ENCODE results near the gene ADD2.
"Not testable (repeated sequence)": the region's sequence is repeated elsewhere in the genome, so short reads cannot be mapped to it uniquely, and the experiment has no call there.

ADD2 gene

DNA sequence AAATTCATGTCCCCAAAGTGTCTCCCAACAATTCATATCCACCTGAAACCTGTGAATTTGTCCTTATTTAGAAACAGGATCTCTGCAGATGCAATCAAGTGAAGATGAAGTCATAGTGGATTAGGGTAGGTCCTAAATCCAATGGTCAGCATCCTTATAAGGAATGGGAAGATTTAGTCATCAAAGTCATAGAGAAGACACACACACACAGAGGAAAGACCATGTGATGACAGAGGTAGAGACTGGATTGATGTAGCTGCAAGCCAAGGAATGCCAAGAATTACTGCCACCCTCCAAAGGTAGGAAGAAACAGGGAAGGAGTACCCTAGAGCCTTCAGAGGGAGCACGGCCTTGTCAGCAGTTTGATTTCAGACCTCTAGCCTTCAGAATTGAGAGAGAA is 17.7 kb downstream of the ADD2 start:
- DNase-seq, result no peak

DNA sequence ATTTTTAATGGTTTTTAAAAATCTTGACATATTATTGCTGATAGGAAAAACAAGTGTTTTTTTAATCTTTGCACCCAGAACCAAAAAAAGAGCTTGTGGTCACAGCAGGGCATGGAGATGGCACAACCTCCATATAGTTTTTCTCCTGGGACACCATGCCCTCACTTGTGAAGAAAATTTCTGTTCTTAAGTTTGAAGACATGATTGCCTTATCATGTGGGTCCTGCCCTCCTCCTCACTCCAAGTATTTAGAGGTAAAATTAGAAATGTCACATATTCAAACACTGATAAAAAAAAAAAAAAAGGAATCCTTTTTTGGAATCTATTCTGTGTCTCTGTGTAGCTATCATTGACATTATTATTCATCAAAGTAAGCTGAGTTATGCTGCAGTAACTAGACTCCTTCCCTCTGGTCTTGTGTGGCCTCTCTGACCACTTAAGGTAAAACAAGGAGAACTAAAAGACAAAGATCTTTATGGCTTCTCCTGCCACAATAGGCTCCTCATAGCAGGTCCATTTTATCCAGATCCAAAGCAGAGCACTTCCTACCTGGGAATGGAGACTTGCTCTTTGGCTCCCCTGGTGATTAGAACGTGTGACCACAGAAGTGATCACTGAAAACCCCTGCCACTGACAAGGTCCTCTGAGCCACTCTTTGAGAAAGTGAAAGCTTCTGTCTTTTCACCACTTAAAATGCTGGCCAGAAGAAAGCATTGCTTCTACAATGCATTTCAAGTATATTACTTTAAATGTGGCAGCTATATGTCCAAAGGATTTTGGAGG is 19.8 kb downstream of the ADD2 start:
- no peak for DNase-seq

- DNase-seq, result no peak
Observed at GRCh38 chr2:70747284-70747683, 20.7 kb downstream of the ADD2 start.

DNA sequence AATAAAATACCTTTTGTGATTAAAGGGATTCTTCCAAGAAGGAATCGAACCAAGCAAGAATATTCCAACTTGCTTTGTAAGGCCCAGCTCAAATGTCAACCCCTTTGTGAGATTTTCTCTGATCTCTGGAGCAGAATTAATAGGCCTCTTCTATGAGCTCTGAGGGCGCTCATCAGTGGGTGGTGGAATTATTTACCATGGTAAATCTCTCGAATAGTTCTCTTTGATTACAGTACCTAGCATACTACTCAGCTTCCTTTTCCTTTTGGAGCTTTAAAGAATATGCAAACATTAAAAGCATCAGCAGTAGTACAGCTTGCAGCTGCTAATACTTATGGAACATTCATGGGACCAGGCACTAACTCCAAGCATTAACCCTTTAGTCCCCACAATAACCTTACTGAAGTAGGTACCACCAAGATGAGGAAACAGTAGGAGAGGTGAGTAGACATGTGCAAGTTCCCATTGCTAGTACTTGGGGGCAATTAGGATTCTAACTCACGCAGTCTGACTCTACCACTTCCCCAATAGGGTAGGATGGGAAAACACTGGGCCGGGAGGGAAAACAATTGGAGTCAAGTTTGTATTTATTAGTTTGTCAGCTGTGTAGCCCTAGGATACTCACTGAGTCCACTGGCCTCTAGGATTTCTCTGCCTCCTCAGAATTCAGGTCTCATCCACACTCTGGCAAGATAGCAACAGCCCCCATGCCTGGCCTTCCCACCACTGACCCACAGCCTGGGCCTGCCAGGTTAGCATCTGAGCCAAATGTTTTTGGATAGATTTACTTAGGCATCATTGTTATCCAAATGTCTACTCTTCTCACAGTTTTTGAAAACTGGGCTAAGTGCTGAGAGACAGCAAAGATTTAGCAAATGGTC is 21.7 kb downstream of the ADD2 start:
- DNase-seq, result no peak

GRCh38 chr2:70745276-70745825 is 22.6 kb downstream of the ADD2 start:
- DNase-seq, result no peak

- no peak for DNase-seq
Observed at GRCh38 chr2:70744397-70744796, 23.6 kb downstream of the ADD2 start.

GRCh38 chr2:70743677-70744076 is 24.3 kb downstream of the ADD2 start:
- DNase-seq, result no peak

- no peak for DNase-seq
Observed at GRCh38 chr2:70743068-70743467, 24.9 kb downstream of the ADD2 start.

DNA sequence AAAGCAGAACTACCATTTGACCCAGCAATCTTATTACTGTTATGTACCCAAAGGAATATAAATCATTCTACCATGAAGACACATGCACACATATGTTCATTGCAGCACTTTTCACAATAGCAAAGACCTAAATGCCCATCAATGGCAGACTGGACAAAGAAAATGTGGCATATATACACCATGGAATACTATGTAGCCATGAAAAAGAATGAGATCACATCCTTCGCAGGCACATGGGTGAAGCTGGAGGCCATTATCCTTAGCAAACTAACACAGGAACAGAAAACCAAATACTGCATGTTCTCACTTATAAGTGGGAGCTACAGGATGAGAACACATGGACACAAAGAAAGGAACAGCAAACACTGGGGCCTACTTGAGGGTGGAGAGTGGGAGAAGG is 28.5 kb downstream of the ADD2 start:
- not testable (repeated sequence) for DNase-seq

GRCh38 chr2:70738159-70738558 is 29.8 kb downstream of the ADD2 start:
- no peak for DNase-seq

GRCh38 chr2:70735071-70735470 is 32.9 kb downstream of the ADD2 start:
- no peak for DNase-seq

GRCh38 chr2:70733646-70734180 is 34.3 kb downstream of the ADD2 start:
- DNase-seq, result no peak

DNA sequence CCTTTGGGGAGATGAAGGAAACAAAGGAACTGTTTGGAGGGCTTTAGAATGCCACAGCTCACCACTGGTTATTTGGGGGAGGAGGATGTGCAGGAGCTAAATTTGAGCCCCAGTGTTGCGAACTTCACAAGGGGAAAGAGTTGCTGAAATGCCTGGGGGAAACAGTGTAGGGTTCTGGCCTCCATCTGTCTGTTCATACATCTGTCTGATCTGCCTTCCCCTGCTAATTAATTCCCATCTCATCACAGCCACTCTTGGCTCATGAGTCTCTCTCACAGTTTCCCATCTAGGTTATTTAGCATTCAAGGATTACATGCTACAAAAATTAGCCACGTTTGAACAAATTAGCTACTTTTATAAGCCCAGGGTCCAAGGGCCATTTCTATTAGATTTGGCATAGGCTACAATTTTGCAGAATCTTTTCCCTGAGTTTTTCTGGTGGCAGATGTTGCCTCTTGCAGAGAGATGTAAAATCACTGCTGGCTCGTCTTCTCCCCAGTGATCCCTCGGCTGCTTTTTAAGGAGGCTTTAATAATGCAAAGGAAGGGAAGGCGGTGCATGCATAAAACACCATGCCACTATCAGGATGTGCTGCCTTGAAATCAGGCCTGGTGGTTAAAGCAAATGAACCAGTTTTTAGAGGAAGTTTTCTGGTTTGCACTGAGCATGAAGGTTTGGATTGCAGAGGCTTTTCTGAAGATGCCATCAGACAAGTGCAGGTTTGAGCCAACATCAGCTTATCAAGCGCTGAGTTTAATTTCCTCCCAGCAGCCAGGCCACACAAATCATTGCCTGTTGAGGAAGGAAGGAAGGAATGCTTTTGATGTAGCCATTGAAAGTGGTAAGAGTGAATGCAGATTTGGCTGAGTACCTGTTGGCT is 35.0 kb downstream of the ADD2 start:
- DNase-seq, result no peak

GRCh38 chr2:70730730-70731129 is 37.3 kb downstream of the ADD2 start:
- no peak for DNase-seq

GRCh38 chr2:70729647-70730046 is 38.4 kb downstream of the ADD2 start:
- DNase-seq, result no peak

DNA sequence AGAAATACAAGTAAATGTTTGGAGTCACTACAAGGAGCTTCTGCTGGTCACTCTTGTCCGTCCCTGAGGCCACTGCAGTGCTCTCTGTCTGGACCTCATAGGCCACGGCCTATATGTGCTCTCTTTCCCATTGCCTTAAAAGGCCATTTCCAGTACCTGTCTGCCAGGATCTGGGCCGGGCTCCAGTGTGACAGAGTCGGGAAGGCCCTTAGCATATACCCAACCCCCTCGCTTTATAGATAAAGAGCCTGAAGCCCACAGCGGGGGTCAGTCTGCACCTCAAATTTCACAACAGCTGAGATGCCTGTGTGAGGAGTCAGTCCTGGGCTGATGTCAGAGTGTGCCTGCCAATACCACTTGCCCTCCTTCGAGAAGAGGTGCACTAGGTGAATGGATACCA is 39.9 kb downstream of the ADD2 start:
- DNase-seq, result no peak

DNA sequence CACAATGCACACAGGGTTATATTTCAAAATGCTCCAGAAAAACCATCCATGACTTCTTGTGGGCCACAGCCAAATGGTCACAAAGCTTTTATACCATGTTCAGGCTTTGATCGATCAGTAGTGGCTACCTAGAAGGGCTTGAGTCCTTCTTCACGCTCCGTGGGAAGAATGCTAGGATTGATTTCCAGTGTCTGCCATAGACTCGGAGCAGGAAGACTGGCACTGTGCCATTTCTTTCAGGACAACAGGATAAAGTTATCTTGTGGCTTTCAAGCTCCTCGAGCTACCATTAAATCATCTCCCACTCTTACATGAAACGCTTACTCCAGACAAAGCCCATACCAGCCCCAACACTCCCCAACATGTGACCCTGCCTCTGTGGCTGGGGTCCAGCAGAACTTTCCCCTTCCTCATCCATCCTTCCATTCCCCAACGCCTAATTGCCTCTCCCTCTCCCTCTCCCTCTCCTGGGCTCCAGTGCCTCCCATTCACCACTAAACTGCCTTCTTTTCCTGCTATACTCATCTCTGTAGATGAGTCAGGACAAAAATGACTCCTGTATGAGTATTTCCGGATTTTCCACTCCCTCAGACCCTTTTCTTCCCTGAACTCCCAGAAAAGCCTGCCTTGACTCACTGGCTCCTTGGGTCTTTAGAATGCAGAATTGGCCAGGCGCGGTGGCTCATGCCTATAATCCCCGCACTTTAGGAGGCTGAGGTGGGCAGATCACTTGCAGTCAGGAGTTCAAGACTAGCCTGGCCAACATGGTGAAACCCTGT is 40.9 kb downstream of the ADD2 start:
- no peak for DNase-seq

- DNase-seq, result no peak
Observed at GRCh38 chr2:70725505-70725904, 42.5 kb downstream of the ADD2 start.

DNA sequence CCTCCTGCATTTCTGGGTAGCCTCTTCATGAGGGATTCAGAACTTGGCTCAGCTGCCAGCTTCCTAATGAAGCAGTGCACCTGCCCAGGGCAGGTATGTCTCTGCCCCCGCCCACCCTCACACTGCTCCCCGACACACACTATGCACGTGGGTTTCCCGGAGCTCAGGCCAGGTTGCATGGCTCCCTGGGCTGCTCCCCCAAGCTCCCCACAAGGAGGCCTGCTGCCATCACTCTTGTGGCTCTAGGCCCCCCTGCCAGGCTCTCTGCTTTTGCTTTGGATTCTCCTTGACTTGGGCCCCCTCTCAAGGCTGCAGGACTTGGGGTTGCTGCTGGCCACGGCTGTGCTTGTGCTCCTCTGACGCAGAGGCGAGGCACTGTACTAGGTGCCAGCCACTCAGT is 43.6 kb downstream of the ADD2 start:
- no peak for DNase-seq

DNA sequence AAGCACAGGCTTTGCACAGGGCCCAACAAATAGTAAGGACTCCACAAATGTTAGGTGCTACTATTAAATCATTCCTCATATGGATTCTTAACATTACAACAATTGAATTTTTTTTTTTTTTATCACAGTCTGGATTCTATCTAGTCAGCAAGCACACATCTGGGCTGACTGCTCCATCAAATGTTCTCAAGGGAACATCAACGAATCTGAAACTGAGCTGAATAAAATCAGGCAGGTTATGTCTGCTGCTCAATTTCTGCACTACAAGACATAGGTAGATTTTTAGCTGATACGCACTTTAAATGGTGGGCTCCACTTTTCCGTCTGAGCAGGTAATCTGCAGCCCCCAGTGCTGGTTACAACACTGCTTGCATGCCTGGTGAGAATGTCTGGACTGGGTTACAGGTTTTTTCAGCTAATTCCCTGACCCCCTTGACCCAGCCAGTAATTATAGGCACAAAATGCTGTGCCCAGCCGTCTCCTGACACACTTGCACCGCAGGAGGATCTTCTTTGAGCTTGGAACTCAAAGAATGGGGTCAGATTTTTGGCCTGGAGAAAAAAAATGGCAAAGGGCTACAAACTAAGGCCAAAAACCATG is 44.6 kb downstream of the ADD2 start:
- DNase-seq, result no peak

- no peak for DNase-seq
Observed at GRCh38 chr2:70720124-70720523, 47.9 kb downstream of the ADD2 start.
